ENCODE results near the gene TFIP11.

GRCh38 chr22:26457661-26458272, 54.5 kb downstream of the TFIP11 start:
- TF ChIP-seq CTCF (IDR thresholded peaks at IDR 0.05; ENCODE audit: low read depth, low read length), result no peak
- TF ChIP-seq EZH2phosphoT487 (IDR thresholded peaks at IDR 0.05; ENCODE audit: low read depth), result no peak

Data from OCI-LY3 (cell line).